Neural cell (in vitro differentiated cells): ENCODE results near the gene KCNG3. TPM values are rescaled to one million over a fixed set of nuclear protein-coding genes. Genes with fewer than 3 reads are reported as not detected.
"Not testable (repeated sequence)": the region's sequence is repeated elsewhere in the genome, so short reads cannot be mapped to it uniquely, and the experiment has no call there.

Experiments
- H2AFZ ChIP-seq: fragments of 200-600, 300-800 bp; sonication (generic), shearing (Covaris generic); 2 replicates; pipeline ENCODE4 v1.6.0; 2014; ENCODE audit warnings: low read depth, mild to moderate bottlenecking, antibody characterized with exemption, low read length, moderate library complexity
- H3F3A ChIP-seq: fragments of 200-600 bp; shearing (Covaris generic); 2 replicates; pipeline ENCODE4 v1.6.1; 2016; ENCODE audit warnings: mild to moderate bottlenecking, moderate library complexity, mixed read lengths, antibody characterized with exemption, low read length; ENCODE audit not compliant: insufficient read depth, poor library complexity, severe bottlenecking
- H3K27ac ChIP-seq: fragments of 200-600, 300-800 bp; sonication (generic), shearing (Covaris generic); 2 replicates; pipeline ENCODE4 v1.5.1; 2014; ENCODE audit warnings: mild to moderate bottlenecking, low read length, moderate library complexity
- H3K27me3 ChIP-seq: fragments of 300-800, 200-600 bp; sonication (generic), shearing (Covaris generic); 2 replicates; pipeline ENCODE4 v1.6.0; 2014; ENCODE audit warnings: mild to moderate bottlenecking, low read depth, low read length, moderate library complexity; ENCODE audit not compliant: insufficient read depth
- H3K36me3 ChIP-seq: fragments of 300-800, 200-600 bp; sonication (generic), shearing (Covaris generic); 2 replicates; pipeline ENCODE4 v1.5.1; 2014; ENCODE audit warnings: mild to moderate bottlenecking, antibody characterized with exemption, low read length, moderate library complexity; ENCODE audit not compliant: insufficient read depth
- H3K4me2 ChIP-seq: fragments of 300-800, 200-600 bp; sonication (generic), shearing (Covaris generic); 2 replicates; pipeline ENCODE4 v1.6.0; 2014; ENCODE audit warnings: mild to moderate bottlenecking, low read length
- H3K4me3 ChIP-seq: fragments of 300-800, 200-600 bp; sonication (generic), shearing (Covaris generic); 2 replicates; pipeline ENCODE4 v1.5.1; 2014; ENCODE audit warnings: mild to moderate bottlenecking, low read length, moderate library complexity
- H3K79me2 ChIP-seq: fragments of 200-600 bp; shearing (Covaris generic); replicated peaks from 2 replicates; pipeline ENCODE4 v1.6.0; 2014; ENCODE audit warnings: mild to moderate bottlenecking, low read length, moderate library complexity; ENCODE audit not compliant: insufficient read depth
- H3K9ac ChIP-seq: fragments of 300-800, 200-600 bp; sonication (generic), shearing (Covaris generic); 2 replicates; pipeline ENCODE4 v1.6.1; 2016; ENCODE audit warnings: mild to moderate bottlenecking, low read length, mixed read lengths
- H3K9me2 ChIP-seq: fragments of 200-600 bp; shearing (Covaris generic); 2 replicates; pipeline ENCODE4 v1.6.1; 2016; ENCODE audit warnings: mild to moderate bottlenecking, low read length, mixed read lengths; ENCODE audit not compliant: insufficient read depth
- H3K9me3 ChIP-seq: fragments of 200-600, 300-800 bp; sonication (generic), shearing (Covaris generic); 2 replicates; pipeline ENCODE4 v1.6.1; 2016; ENCODE audit warnings: mild to moderate bottlenecking, mixed run types, low read length, moderate library complexity, mixed read lengths
- H4K20me1 ChIP-seq: fragments of 200-600 bp; shearing (Covaris generic); 2 replicates; pipeline ENCODE4 v1.6.1; 2016; ENCODE audit warnings: mild to moderate bottlenecking, mixed run types; ENCODE audit not compliant: insufficient read depth
- EZH2 ChIP-seq: fragments of 200-600, 300-800 bp; shearing (Covaris generic), sonication (generic); IDR thresholded peaks from 2 replicates; pipeline ENCODE4 v1.6.1; 2014; ENCODE audit warnings: antibody characterized with exemption, low read length, borderline replicate concordance, mild to moderate bottlenecking; ENCODE audit not compliant: insufficient read depth, poor library complexity, severe bottlenecking
- MXI1 ChIP-seq: fragments of 450-650 bp; conservative IDR thresholded peaks from 2 replicates; pipeline ENCODE4 v1.6.1; 2014; ENCODE audit warnings: antibody characterized with exemption, mild to moderate bottlenecking; ENCODE audit not compliant: poor library complexity, severe bottlenecking
- RAD21 ChIP-seq: fragments of 450-650 bp; conservative IDR thresholded peaks from 2 replicates; pipeline ENCODE4 v1.6.1; 2014; ENCODE audit warnings: antibody characterized with exemption, mild to moderate bottlenecking, moderate library complexity
- REST ChIP-seq: IDR thresholded peaks from 2 replicates; pipeline ENCODE4 v1.6.1; 2012; ENCODE audit warnings: borderline replicate concordance
- SMC3 ChIP-seq: fragments of 450-650 bp; conservative IDR thresholded peaks from 2 replicates; pipeline ENCODE4 v1.6.1; 2014; ENCODE audit warnings: antibody characterized with exemption, mild to moderate bottlenecking, moderate library complexity; ENCODE audit not compliant: poor library complexity
- TAF1 ChIP-seq: IDR thresholded peaks from 2 replicates; pipeline ENCODE4 v1.6.1; 2012; ENCODE audit warnings: low read depth
- polyA plus RNA-seq: library from polyadenylated mRNA; depleted of rRNA; stranded (reverse); fragments of >200 nt; gene quantifications from 2 replicates; pipeline ENCODE4 v1.2.3, GENCODE V29; 2014
- small RNA-seq, 3 experiments: library from RNA; depleted of rRNA; stranded (forward); fragments of <200 nt; gene quantifications; one replicate each; pipeline ENCODE3, GENCODE V24; 2012

KCNG3 gene
- polyA plus RNA-seq, 1 donor from 2014 or later, result 0.74 TPM

- Histone ChIP-seq H4K20me1 (no peaks in the 10 kb centered on the region), H3K9ac (no peak overlapping the region), H3K4me3 (no peak overlapping the region), H2AFZ (no peak overlapping the region), H3K9me3 (no peaks in the 10 kb centered on the region), H3K79me2 (no peaks in the 10 kb centered on the region), H3K9me2 (no peaks in the 10 kb centered on the region), H3K4me2 (no peak overlapping the region), H3K27ac (no peak overlapping the region), H3F3A (no peaks in the 10 kb centered on the region), H3K27me3 (no peaks in the 10 kb centered on the region), H3K36me3 (no peaks in the 10 kb centered on the region)
- TF ChIP-seq REST, result no peak
- TF ChIP-seq TAF1, result no peak
Measured at GRCh38 chr2:42401773-42402172, 92.0 kb downstream of the KCNG3 start.

GRCh38 chr2:42398052-42398451, 95.7 kb downstream of the KCNG3 start:
- H3K4me2 ChIP-seq, H3K27ac ChIP-seq, H4K20me1 ChIP-seq, H3K27me3 ChIP-seq, H2AFZ ChIP-seq, H3F3A ChIP-seq, H3K9me2 ChIP-seq, H3K9ac ChIP-seq, H3K4me3 ChIP-seq, H3K9me3 ChIP-seq, H3K79me2 ChIP-seq, H3K36me3 ChIP-seq: not testable (repeated sequence)

GRCh38 chr2:42393320-42393719, 100.5 kb downstream of the KCNG3 start:
- H3K9me2 ChIP-seq, H3K27me3 ChIP-seq, H3F3A ChIP-seq, H4K20me1 ChIP-seq, H2AFZ ChIP-seq, H3K79me2 ChIP-seq, H3K27ac ChIP-seq, H3K4me2 ChIP-seq, H3K9ac ChIP-seq, H3K9me3 ChIP-seq, H3K4me3 ChIP-seq, H3K36me3 ChIP-seq: not testable (repeated sequence)

GRCh38 chr2:42392191-42392590, 101.6 kb downstream of the KCNG3 start:
- Histone ChIP-seq H3K27ac (no peak overlapping the region), H3F3A (no peaks in the 10 kb centered on the region), H3K9me2 (no peaks in the 10 kb centered on the region), H3K36me3 (no peaks in the 10 kb centered on the region), H3K9me3 (no peaks in the 10 kb centered on the region), H2AFZ (no peak overlapping the region), H3K27me3 (no peaks in the 10 kb centered on the region), H3K4me3 (no peak overlapping the region), H3K79me2 (no peaks in the 10 kb centered on the region), H4K20me1 (no peaks in the 10 kb centered on the region), H3K9ac (no peak overlapping the region), H3K4me2 (no peak overlapping the region)
- TF ChIP-seq SMC3, result no peak
- TF ChIP-seq RAD21, result no peak
- no peak for TF ChIP-seq MXI1
- no peak for TF ChIP-seq EZH2

Small RNAs within 50 kb of the gene (small RNA-seq; reads per million reads assigned to genes)
- gene RF00017 (0 reads per million in 3 experiments), gene RF00612 (0 reads per million in 3 experiments)

Other genes starting within 250 kb of the KCNG3 start
- 396 and 425 TPM in 2 replicates for gene COX7A2L, start 132.8 kb downstream of the KCNG3 start, polyA plus RNA-seq
- gene MTA3, start 74.7 kb upstream of the KCNG3 start, polyA plus RNA-seq, result 11.2 and 11.9 TPM in 2 replicates